Activated CD8-positive, alpha-beta memory T cell treated with anti-CD3 and anti-CD28 coated beads, Interleukin-2, amount 50 U/mL, for 4 hours (primary cell): Measurements from ENCODE around the gene SECTM1.
A peak's percentile ranks its signal among the peaks of the same experiment; 100 is the strongest.

Experiments used
- DNase-seq: peaks from one replicate; pipeline ENCODE4 v3.0.0-alpha.2; 2020

Gene SECTM1

DNA sequence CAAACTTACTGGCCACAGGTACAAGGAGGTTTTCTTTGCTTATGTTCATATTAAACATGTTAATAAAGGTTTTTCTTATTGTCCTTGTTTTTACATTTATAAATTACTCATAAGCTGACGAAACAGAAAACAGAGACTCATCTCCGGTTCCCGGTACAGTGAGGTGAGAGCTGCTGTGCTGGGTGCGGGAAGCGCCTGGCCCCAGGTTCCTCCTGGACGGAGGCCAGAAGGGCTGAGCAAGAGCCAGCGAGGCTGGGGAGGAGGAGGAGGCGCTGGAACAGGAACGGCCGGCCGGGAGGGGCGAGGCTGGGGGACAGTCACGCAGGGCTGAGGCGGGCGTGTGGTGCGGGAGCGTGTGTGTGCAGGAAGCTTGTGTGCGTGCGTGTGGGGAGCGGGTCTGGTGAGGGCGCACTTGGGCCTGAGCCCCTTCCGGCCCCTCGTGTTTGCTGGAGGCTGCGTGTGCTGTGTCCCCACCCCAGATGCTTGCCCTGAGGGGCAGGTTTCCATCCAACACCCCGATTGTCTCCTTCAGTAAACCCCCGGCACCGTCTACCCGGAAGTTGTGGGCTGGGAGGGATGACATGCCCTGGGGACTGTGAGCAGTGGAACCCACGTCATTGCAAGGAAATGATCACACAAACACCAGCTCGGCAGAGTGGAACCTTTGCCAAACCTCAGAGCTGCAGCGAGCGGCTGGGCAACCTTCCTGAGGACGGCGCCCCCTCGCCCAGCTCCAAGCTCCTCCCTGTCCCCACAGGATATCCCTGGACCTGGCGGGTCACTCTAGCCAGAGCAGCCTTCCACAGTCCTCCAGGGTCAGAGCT lies 35.6 kb downstream of the SECTM1 start:
- peak; percentile 89 for DNase-seq

DNA sequence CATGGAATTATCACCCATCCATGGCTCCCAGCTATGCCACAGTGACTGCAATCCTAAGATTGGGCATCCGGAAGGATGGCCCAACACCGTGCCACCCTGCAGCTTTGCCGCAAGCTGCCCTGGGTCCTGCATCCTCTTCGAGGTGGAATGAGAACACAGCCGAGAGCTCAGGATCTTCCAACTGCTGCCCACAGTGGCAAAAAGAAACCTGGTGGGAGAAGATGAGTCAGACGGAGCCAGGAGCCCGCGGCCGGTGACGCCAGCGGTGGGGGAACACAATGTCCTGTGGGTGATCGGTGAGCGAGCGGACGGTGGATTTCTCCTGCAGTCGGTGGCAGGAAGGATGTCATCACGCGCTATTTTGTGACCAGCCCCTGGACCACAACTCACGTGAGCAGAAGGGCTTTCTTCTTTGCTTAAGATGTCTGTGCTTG lies 36.3 kb downstream of the SECTM1 start:
- DNase-seq: peak; percentile 77

DNA sequence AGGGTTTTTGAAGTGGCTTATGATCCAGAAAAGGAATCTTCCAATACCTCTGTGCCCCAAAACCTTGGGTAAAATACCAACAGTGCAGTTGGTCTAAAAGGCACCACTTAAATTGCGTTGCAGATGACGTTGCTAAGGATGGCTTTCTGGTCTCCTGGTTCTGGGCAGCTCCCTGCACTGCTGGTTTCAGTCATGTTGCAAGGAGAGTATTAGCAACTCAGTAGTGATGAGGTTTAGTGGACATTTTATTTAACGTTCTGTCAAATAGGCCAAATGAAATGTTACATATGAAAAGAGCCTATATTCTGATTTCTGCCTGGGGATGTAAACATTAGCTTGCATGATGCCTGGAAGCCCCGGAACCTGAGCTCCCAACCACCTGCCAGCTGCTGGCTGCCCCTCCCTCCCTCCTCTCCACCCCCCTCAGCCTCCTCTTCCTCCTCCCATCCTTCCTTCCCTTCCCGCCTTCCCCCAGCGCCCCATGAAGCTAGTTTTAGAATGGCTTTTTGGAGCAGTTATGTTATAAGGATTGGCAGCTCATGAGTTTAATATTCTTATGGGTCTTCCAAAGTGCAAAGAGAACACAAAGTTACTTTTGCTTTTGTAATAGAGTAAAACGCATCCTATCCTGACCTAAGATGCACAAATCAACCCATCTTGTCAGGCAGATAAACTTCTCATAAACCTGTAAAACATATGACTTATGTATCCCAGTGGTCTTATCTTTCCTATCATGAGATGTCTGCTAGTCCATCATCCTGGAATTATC lies 36.9 kb downstream of the SECTM1 start:
- DNase-seq: no peak

DNA sequence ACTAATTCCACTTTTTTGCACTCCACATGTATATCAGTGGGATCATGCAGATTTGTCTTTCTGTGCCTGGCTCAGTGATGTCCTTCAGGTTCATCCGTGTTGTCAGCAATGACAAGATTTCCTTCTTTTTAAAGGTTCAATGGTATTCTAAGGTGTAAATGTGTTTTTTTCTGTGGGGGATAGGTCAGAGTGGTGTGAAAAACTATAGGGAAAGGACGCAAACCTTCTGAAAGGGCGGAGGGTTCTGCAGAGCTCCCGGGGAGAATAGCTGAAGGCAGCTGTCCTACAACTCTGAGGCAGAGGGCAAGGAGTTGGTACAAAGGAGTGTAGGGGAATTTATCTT lies 38.1 kb downstream of the SECTM1 start:
- DNase-seq: no peak

DNA sequence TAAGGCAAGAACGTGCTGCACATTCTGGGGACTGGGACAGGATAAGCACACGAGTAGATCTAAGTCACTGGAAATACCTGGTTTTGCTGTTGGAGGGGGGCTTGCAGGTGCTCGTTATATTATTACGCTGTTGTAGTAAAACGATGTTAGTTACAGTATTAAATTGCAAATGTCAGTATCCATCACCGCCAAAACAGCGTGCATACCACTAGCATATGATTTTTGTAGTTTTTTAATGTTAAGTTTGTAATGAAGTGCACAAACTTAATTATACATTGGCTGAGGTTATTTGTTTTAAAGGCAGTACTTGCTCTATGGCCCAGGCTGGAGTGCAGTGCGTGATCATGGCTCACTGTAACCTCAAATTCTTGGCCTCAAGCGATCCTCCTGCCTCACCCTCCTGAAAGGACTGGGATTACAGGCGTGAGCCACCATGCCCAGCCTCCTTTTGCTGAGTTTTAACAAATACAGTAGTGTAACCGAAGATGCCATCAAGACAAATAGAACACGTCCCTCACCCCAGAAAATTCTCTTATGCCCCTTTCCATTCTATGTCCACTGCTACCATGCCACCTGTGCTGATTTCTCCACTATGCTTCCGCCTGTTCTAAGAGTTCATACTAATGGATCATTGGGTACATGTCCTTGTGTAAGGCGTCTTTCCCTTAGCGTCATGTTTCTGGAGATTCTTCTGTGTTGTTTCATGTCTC lies 39.3 kb downstream of the SECTM1 start:
- DNase-seq: no peak

DNA sequence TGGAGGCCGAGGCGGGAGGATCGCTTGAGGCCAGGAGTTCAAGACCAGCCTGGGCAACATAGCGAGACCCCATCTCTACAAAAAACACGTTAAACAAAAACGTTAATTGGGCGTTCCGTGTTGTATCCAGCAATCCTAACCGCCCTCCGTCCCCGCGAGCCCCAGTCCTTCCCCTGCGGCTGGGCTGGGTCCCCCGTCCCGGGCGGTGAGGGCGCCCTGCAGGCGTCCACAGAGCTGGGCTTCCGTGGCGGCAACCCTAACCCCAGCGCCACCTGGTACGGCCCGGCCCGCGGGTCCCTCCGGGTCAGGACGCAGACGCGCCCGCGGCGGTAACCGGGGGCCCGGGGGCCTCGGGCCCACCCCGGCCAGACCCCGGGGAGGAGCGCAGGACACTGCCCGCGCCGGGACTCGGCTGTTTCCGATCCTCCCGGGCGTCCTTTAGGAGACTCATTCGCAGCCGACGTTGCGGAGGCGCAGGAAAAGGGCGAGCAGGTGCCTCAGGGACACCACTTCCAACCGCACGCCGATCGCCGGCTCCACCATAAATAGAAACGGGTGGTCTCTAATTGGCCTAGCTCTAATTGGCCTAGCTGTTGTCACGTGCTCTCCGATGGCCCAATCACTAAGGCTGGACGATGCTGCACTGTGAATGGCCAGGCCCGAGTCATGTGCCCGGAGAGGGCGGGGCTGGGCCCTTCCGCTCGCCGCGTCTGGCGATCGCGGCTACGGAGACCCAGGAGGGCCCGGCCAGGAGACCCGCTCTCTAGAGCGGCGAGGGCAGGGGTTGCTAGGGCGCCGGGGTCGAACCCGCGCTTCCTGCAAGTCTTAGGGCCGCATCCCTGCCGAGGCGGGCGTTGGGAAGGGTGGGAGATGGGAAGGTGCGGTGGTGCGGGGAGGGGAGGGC lies 41.1 kb downstream of the SECTM1 start:
- DNase-seq: peak; percentile 90

DNA sequence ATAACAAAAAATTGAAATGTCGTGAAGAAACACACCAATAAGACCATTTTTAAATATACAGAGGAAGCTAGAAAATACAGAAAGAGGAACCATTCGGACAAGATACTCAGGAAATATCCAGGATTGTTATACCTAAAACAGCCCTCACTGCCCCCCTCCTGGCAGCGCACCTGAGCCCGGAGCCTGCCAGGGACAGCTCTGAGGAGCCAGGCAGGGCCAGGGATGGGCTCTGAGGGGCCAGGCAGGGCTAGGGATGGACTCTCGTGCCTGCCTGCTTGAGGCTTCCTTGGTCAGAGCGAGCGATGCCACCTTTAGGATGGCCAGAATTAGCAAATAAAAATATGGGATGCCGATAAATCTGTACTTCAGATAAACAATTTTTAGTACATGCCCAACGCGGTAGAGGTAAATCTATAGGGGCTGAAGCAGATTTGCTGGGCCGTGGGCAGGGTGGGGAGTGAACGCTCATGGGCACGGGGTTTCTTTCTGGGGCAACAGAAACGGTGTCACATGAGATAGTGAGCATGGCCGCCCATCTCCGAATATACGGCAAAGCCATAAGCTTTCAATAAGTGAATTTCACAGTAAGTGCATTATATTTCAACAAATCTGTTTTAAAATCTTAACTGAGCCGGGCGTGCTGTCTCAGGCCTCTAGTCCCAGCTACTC lies 41.9 kb downstream of the SECTM1 start:
- DNase-seq: no peak

DNA sequence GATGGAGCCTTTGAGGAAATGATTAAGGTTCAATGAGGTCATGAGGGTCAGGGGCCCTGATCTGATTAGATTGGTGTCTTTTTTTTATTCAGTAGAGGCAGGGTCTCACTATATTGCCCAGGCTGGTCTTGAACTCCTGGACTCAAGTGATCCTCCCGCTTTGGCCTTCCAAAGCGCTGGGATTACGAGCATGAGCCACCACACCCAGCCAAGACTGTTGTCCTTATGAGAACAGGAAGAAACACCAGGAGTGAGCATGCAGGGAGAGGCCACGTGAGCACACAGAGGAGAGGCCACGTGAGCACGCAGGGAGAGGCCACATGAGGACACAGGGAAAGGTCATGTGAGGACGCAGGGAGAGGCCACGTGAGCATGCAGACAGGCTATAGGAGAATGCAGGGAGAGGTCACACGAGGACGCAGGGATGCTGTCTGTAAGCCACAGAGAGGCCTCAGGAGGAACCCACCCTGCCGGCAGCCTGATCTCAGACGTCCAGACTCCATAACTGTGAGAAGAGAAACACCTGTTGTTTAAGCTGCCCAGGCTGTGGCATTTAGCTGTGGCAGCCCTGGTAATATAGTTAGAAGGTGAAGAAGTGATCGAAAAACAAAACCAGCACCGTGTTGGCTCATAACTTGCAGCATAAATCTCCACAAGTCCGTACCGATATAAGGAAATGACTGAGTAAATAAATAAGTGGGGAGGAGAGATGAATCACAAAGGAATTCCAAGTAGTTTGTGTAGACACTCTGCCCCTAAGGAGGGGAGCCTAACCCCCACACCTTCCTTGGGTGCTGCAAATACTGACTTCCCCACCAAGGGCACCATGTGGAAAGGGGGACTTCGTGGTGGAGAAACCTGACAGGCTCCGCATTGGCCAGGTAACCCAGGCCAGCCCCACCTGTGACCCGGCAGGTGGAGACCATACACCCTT lies 45.4 kb downstream of the SECTM1 start:
- DNase-seq: no peak

DNA sequence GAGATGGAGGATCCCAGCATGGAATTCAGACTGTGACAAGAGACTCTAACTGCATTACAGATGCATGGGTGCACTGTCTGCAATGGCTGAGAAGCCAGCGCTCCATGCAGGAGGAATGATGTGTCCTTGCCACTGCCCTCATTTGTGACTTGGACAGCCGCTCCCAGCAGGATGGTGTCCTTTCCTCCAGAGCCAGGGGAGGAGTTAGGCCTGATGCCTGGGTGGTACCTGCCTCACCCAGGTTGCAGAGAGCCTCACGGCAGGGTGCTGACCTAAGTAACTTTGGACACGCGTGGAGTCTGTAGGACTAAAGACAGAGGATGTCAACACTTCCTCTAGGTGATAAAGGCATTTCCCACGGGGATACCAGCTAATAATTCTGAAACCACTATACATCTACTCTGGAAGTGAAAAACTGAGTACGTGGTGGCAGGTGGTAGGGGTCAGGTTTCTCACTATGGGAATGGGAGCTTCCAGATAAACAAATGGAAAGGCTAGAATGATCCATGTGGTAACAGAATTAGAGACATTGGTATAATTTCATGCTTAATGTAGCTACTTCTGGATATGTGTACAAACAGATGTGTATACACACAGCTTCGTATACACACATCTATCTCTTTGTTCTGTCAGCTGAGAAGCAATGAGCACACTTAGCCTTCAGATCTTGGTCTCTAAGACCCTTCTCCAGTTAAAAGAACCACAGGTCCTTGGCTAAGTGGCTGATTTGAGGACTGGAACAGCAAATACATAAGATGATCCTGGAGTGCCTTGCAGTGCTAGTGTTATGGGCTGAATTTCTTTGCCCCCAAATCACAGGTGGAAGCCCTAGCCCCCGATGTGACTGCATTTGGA lies 46.3 kb downstream of the SECTM1 start:
- no peak for DNase-seq

DNA sequence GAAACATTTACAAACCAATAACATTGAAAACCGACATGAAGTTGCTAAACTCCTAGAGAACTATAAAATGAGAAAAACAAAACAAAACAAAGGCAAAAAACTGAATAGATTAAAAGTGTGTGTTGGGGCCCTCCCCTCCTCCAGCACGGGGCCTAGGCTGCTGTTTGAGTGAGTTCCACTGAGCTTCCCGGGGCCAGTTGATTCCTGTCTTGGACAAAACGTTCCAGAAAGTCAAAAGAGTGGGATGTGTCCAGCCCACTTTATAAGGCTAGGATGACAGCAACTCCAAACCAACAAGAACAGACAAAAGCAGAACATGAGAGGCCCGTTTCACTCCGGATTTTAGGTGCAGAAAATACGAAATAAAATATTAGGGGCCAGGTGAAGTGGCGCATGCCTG lies 48.4 kb downstream of the SECTM1 start:
- DNase-seq: no peak

DNA sequence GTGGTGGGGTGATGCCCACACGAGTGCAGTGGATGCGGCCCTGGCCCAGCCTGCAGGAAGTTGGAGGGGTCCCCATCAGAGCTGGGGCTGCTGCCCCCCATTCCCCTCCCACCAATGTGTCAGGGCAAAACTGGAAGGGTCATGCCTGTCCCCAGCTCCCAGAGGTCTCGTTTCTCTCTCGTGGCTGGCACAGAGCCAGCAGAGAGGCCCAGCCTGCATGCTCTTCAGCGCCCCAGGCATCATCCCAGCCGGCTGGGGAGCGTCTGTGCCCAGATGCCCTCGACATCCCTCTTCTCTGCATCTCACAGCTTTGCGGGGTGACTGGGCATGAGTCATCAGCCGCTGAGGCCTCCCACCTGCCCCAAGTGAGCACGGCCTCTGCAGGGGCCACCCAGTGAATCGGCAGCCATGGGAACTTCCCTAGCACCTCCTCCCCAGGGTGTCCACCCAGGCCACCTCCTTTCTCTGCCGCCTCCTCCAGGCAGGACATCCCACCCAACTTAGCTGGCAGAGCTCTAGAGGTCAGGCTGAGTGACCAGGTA lies 50.3 kb downstream of the SECTM1 start:
- DNase-seq: peak; percentile 37

DNA sequence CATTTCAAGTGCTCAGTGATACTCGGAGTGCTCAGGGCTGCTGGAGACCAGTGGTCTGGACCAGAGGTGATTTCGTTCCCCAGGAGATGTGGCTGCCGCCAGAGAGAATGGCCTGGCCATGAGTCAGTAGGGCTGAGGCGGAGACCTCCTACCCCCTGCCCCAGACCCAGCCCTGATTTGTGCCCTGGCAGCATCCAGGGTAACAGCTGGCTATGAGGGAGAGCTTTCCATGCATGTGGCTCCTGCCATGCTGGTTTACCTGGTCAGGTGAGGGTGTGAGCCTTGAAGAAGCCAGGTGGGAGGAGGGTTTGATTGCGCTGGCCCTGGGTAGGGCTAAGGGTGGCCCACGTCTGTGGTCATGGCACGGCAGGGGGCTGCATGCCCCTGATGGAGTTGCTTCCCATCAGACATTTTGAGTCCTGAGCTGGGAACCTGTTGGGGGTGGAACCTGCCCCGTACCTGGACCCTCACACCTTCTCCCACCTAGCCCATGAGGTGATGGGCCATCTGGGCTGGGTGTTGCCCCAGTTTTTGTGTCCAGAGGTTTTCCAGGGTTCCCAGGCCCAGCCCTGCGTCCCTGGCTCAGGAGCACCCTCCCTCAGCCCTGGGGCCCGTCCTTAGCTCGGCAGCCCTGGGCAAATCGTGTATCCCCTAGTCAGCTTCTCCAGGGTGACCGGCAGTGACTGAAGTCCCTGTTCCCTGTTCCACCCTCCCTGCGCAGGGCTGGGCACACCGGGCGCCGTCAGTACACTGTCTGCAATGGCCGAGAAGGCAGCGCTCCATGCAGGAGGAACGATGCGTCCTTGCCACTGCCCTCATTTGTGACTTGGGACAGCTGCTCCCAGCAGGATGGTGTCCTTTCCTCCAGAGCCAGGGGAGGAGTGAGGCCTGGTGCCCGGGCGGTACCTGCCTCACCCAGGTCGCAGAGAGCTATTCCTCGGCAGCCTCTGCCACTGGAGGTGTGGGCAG lies 51.0 kb downstream of the SECTM1 start:
- DNase-seq: no peak

DNA sequence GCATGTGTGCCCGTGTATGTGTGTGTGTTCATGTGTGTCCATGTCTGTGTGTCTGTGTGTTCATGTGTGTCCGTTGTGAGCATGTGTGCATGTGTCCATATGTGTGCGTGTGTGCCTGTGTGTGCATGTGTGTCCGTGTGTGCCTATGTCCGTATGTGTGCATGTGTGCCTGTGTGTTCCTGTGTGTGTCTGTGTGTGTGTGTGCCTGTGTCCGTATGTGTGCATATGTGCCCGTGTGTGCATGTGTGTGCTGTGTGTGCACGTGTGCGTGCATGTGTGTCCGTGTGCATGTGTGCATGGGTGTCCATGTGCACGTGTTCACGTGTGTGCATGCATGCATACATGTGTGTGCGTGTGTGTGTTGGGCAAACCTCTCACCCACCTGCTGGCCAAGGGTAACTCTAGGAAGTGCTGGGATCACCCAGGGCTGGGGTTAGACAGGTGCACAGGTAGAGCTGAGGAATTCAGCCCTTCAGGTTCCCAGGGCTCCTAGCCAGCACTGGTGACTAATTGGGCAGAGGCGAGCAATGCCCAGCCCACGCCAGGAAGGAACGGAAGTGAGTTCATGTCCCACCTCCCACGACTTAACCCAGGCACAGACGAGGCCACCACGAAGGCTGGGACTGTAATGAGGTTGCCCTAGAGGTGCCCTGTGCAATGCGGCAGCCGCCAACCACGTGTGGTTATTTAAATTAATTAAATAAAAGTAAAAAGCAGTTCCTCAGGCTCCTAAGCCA lies 51.9 kb downstream of the SECTM1 start:
- peak; percentile 35 for DNase-seq

DNA sequence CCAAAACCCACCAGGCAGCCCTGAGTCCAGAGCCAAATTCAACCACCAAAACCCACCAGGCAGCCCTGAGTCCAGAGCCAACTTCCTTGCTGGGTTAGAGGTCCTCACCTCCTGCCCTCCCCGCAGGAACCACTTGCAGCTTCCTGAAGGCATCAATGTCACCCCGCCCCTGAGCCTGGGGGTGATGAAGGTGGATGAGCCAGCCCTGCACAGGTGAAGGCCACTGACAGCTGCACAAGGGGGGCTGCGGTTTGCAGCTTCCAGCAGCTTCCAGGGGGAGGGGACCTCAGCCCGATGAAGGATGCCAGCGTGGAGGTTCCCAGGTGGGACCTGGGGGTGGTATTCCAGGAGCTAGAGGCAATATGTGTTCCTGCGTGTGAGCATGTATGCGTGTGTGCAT lies 52.5 kb downstream of the SECTM1 start:
- DNase-seq: no peak

DNA sequence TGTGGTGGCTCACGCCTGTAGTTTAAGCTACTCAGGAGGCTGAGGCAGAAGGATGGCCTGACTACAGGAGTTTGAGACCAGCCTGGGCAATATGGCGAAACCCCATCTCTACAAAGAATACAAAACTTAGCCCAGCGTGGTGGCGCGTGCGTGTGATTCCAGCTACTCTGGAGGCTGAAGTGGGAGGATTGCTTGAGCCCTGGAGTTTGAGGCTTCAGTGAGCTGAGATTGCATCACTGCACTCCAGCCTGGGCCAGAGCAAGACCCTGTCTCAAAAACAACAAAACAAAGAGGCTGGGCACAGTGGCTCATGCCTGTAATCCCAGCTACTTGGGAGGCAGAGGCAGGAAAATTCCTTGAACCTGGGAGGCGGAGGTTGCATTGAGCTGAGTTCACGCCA lies 53.0 kb downstream of the SECTM1 start:
- no peak for DNase-seq

DNA sequence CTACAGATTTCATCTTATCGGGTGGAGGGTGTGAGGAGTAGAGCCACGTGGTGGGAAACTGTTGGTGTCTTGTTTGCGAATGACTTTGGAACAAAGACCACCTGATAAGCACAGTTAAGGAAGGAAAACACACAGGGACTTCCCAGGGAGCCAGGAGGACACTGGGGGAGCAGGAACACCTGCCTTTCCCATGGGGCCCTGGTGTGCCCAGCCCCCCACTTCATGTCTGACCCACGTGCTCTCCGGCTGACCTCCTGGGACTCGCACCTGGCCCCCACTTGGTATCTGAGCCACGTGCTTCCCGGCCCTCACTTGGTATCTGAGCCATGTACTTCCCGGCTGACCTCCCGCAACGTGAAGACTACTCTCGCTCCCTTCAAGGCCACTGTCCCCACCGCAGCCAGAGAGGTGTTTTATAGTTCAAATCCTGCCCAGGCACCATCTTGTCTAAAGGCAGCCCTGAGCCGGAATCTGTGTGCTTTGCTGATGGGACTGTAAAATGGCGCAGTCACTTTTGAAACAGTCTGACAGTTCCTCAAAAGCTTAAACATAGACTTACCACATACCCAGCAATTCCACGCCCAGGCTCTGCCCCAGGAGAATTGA lies 54.7 kb downstream of the SECTM1 start:
- no peak for DNase-seq

DNA sequence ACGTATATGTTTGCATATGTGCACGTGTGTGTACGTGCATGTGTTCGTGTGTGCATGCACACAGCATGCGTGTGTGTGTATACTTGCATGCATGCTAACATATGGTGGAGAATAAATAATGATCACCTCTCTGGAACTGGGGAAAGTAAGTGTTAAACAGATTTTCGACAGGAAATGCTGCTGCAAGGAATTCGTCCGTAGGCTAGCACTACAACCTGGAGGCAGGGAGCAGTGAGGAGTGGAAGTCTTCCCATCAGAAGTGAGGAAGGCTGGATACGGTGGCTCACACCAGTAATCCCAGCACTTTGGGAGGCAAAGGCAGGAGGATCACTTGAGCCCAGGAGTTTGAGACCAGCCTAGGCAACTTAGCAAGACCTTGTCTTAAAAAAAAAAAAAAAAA lies 55.3 kb downstream of the SECTM1 start:
- no peak for DNase-seq
